ENCODE measurements around the gene SLC8A1.

- TF ChIP-seq CTCF (IDR thresholded peaks at IDR 0.05): no peak
- TF ChIP-seq POLR2A (IDR thresholded peaks at IDR 0.05): no peak
Measured at GRCh38 chr2:40420478-40420877, 31.4 kb downstream of the SLC8A1 start.

Measured in testis (tissue), 2 donors.